Stimulated activated CD8-positive, alpha-beta memory T cell treated with anti-CD3 and anti-CD28 coated beads, Interleukin-7, amount 100 ng/mL, for 48 hours (primary cell): ENCODE measurements around the gene SPSB4.
A peak's percentile ranks its signal among the peaks of the same experiment; 100 is the strongest.
"Not testable (repeated sequence)": the region's sequence is repeated elsewhere in the genome, so short reads cannot be mapped to it uniquely, and the experiment has no call there.

Experiments used
- DNase-seq, 2 donors: peaks; one replicate each; pipeline ENCODE4 v3.0.0-alpha.2; 2020; ENCODE audit warnings: low read depth in 1 of 2; ENCODE audit errors: extremely low read depth in 1 of 2

The SPSB4 gene

GRCh38 chr3:141093971-141094684 lies 43.0 kb downstream of the SPSB4 start:
- no peak for DNase-seq

GRCh38 chr3:141094790-141095545 lies 43.8 kb downstream of the SPSB4 start:
- no peak for DNase-seq

- no peak for DNase-seq
Observed at GRCh38 chr3:141095546-141095937, 44.4 kb downstream of the SPSB4 start.

- no peak for DNase-seq
Observed at GRCh38 chr3:141096164-141096563, 45.0 kb downstream of the SPSB4 start.

- DNase-seq = no peak
Observed at GRCh38 chr3:141096981-141097380, 45.8 kb downstream of the SPSB4 start.

GRCh38 chr3:141100112-141100511 lies 49.0 kb downstream of the SPSB4 start:
- DNase-seq = no peak

GRCh38 chr3:141100531-141101320 lies 49.6 kb downstream of the SPSB4 start:
- no peak for DNase-seq

GRCh38 chr3:141102372-141102771 lies 51.2 kb downstream of the SPSB4 start:
- no peak for DNase-seq

GRCh38 chr3:141103067-141103466 lies 51.9 kb downstream of the SPSB4 start:
- DNase-seq = no peak

- no peak for DNase-seq
Observed at GRCh38 chr3:141103503-141103902, 52.4 kb downstream of the SPSB4 start.

- no peak for DNase-seq
Observed at GRCh38 chr3:141104151-141104821, 53.1 kb downstream of the SPSB4 start.

- peak in 1 of 2 donors; percentile 44 for DNase-seq
Observed at GRCh38 chr3:141105828-141106628, 54.9 kb downstream of the SPSB4 start.

GRCh38 chr3:141106842-141107241 lies 55.7 kb downstream of the SPSB4 start:
- no peak for DNase-seq

- DNase-seq = no peak
Observed at GRCh38 chr3:141108039-141108438, 56.9 kb downstream of the SPSB4 start.

- no peak for DNase-seq
Observed at GRCh38 chr3:141109751-141110150, 58.6 kb downstream of the SPSB4 start.

- DNase-seq = no peak
Observed at GRCh38 chr3:141110322-141110721, 59.2 kb downstream of the SPSB4 start.

- no peak for DNase-seq
Observed at GRCh38 chr3:141111364-141112155, 60.4 kb downstream of the SPSB4 start.

- DNase-seq = no peak
Observed at GRCh38 chr3:141112686-141113297, 61.6 kb downstream of the SPSB4 start.

GRCh38 chr3:141113680-141114079 lies 62.5 kb downstream of the SPSB4 start:
- not testable (repeated sequence) for DNase-seq
